Glutamatergic neuron (in vitro differentiated cells): ENCODE results near the gene ABCG2. TPM values are rescaled to one million over a fixed set of nuclear protein-coding genes. Genes with fewer than 3 reads are reported as not detected.

Source experiments
- DNase-seq: peaks from one replicate; pipeline ENCODE4 v3.0.0; 2022
- H3K27ac Mint-ChIP-seq: one replicate; pipeline ENCODE4 v1.8.0; 2020; ENCODE audit warnings: mild to moderate bottlenecking, mixed read lengths, inconsistent platforms; ENCODE audit not compliant: unreplicated experiment
- H3K27me3 Mint-ChIP-seq: one replicate; pipeline ENCODE4 v1.8.0; 2020; ENCODE audit warnings: mild to moderate bottlenecking, moderate library complexity, mixed read lengths, inconsistent platforms; ENCODE audit not compliant: unreplicated experiment
- H3K36me3 Mint-ChIP-seq: one replicate; pipeline ENCODE4 v1.8.0; 2020; ENCODE audit warnings: mild to moderate bottlenecking, mixed read lengths, inconsistent platforms; ENCODE audit not compliant: unreplicated experiment
- H3K4me1 Mint-ChIP-seq: one replicate; pipeline ENCODE4 v1.8.0; 2020; ENCODE audit warnings: mild to moderate bottlenecking, low read depth, mixed read lengths, inconsistent platforms; ENCODE audit not compliant: unreplicated experiment
- H3K4me3 Mint-ChIP-seq: one replicate; pipeline ENCODE4 v1.8.0; 2020; ENCODE audit warnings: mild to moderate bottlenecking, mixed read lengths, inconsistent platforms; ENCODE audit not compliant: unreplicated experiment
- H3K9me3 Mint-ChIP-seq: one replicate; pipeline ENCODE4 v1.8.0; 2020; ENCODE audit warnings: mild to moderate bottlenecking, moderate library complexity, mixed read lengths, inconsistent platforms; ENCODE audit not compliant: unreplicated experiment
- total RNA-seq: library from RNA; stranded (reverse); fragmentation: NEBNext Ultra II Directional; extraction: Animal tissue kit (Norgen Biotek cat#: 25700); gene quantifications from one replicate; pipeline ENCODE4 v1.2.1, GENCODE V29; 2021; ENCODE audit not compliant: unreplicated experiment
- TF ChIP-seq, protein P1 (sequence below): fragments of 200-600 bp; sonication (generic); IDR thresholded peaks from one replicate; pipeline ENCODE4 v1.5.0; 2021; ENCODE audit not compliant: partially characterized antibody, unreplicated experiment

ABCG2 gene
- total RNA-seq, 1 donor from 2014 or later: not detected

GRCh38 chr4:88189881-88190585 lies 31.6 kb upstream of the ABCG2 start:
- Mint-ChIP-seq H3K27ac (no peak overlapping the region), H3K27me3 (no peaks in the 10 kb centered on the region)

DNA sequence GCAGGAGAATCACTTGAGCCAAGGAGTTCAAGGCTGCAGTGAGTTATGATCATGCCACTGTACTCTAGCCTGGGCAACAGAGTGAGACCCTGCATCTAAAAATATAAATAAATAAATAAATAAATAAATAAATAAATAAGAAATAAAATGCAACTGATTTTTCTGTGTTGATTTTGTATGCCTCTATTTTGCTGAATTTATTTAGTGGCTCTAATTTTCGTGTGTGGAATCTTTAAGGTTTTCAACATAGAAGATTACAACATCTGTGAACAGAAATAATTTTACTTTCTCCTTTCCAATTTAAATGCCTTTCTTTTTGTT lies 30.9 kb upstream of the ABCG2 start:
- no peaks in the 10 kb centered on the region for H3K4me1 Mint-ChIP-seq
- H3K4me3 Mint-ChIP-seq: no peak overlapping the region
- no peak overlapping the region for H3K27ac Mint-ChIP-seq
- TF ChIP-seq, protein P1, sequence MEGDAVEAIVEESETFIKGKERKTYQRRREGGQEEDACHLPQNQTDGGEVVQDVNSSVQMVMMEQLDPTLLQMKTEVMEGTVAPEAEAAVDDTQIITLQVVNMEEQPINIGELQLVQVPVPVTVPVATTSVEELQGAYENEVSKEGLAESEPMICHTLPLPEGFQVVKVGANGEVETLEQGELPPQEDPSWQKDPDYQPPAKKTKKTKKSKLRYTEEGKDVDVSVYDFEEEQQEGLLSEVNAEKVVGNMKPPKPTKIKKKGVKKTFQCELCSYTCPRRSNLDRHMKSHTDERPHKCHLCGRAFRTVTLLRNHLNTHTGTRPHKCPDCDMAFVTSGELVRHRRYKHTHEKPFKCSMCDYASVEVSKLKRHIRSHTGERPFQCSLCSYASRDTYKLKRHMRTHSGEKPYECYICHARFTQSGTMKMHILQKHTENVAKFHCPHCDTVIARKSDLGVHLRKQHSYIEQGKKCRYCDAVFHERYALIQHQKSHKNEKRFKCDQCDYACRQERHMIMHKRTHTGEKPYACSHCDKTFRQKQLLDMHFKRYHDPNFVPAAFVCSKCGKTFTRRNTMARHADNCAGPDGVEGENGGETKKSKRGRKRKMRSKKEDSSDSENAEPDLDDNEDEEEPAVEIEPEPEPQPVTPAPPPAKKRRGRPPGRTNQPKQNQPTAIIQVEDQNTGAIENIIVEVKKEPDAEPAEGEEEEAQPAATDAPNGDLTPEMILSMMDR: no peak
- no peaks in the 10 kb centered on the region for H3K36me3 Mint-ChIP-seq
- H3K27me3 Mint-ChIP-seq: no peaks in the 10 kb centered on the region
- no peak for DNase-seq
- H3K9me3 Mint-ChIP-seq: peaks cover 3% of the 10 kb centered on the region

More at GRCh38 chr4:88189881-88190585, 31.6 kb upstream of the ABCG2 start:
- TF ChIP-seq, protein P1: no peak
- no peak overlapping the region for H3K4me3 Mint-ChIP-seq
- no peak for DNase-seq
- H3K4me1 Mint-ChIP-seq: no peaks in the 10 kb centered on the region
- H3K9me3 Mint-ChIP-seq: peaks cover 1% of the 10 kb centered on the region
- no peaks in the 10 kb centered on the region for H3K36me3 Mint-ChIP-seq

GRCh38 chr4:88188738-88189417 lies 30.4 kb upstream of the ABCG2 start:
- Mint-ChIP-seq H3K4me1 (no peaks in the 10 kb centered on the region), H3K27me3 (no peaks in the 10 kb centered on the region), H3K36me3 (no peaks in the 10 kb centered on the region), H3K4me3 (no peak overlapping the region), H3K9me3 (peaks cover 3% of the 10 kb centered on the region), H3K27ac (no peak overlapping the region)
- TF ChIP-seq, protein P1: no peak
- DNase-seq: no peak

- Mint-ChIP-seq H3K27ac (no peak overlapping the region), H3K36me3 (no peaks in the 10 kb centered on the region), H3K27me3 (no peaks in the 10 kb centered on the region), H3K4me3 (no peak overlapping the region), H3K4me1 (no peaks in the 10 kb centered on the region), H3K9me3 (peaks cover 3% of the 10 kb centered on the region)
- TF ChIP-seq, protein P1: no peak
- no peak for DNase-seq
Measured at GRCh38 chr4:88187766-88188165, 29.3 kb upstream of the ABCG2 start.

- Mint-ChIP-seq H3K27ac (no peak overlapping the region), H3K9me3 (peaks cover 3% of the 10 kb centered on the region), H3K4me3 (no peak overlapping the region), H3K4me1 (no peaks in the 10 kb centered on the region), H3K36me3 (no peaks in the 10 kb centered on the region), H3K27me3 (no peaks in the 10 kb centered on the region)
- no peak for DNase-seq
- TF ChIP-seq, protein P1: no peak
Measured at GRCh38 chr4:88185906-88186305, 27.5 kb upstream of the ABCG2 start.
